H1 (cell line): Measurements from ENCODE around the gene LDLR. TPM values are rescaled to one million over a fixed set of nuclear protein-coding genes. Genes with fewer than 3 reads are reported as not detected.

Source experiments
- BCL11A ChIP-seq, 2 experiments: IDR thresholded peaks; one replicate each; pipeline ENCODE4 v1.6.1; 2011; ENCODE audit warnings: low read depth in 2 of 2, low read length in 2 of 2, mild to moderate bottlenecking in 2 of 2
- CHD1 ChIP-seq: IDR thresholded peaks from 2 replicates; pipeline ENCODE4 v1.6.1; 2012; ENCODE audit warnings: low read depth, low read length, improper control_type of control experiment
- EZH2 ChIP-seq: fragments of 200-600 bp; sonication (generic); IDR thresholded peaks from 2 replicates; pipeline ENCODE4 v1.7.1; 2012; ENCODE audit warnings: low read depth, mild to moderate bottlenecking, moderate library complexity, low read length, inconsistent platforms; ENCODE audit not compliant: severe bottlenecking
- GABPA ChIP-seq: IDR thresholded peaks from 2 replicates; pipeline ENCODE4 v1.6.1; 2011; ENCODE audit warnings: mild to moderate bottlenecking, low read length, moderate library complexity, borderline replicate concordance; ENCODE audit not compliant: insufficient read depth
- JUND ChIP-seq: IDR thresholded peaks from 2 replicates; pipeline ENCODE4 v1.6.1; 2011; ENCODE audit warnings: mild to moderate bottlenecking, improper control_type of control experiment, low read length
- KDM1A ChIP-seq: fragments of 200-600, 300-600 bp; sonication (generic); IDR thresholded peaks from 2 replicates; pipeline ENCODE4 v1.7.1; 2016; ENCODE audit warnings: mild to moderate bottlenecking, low read length, borderline replicate concordance
- KDM4A ChIP-seq: IDR thresholded peaks from one replicate; pipeline ENCODE4 v1.7.1; 2012; ENCODE audit warnings: low read depth, mild to moderate bottlenecking, moderate library complexity, low read length, inconsistent platforms; ENCODE audit not compliant: severe bottlenecking
- MAFK ChIP-seq: IDR thresholded peaks from 2 replicates; pipeline ENCODE4 v1.6.1; 2012; ENCODE audit warnings: low read depth, mild to moderate bottlenecking, improper control_type of control experiment, low read length
- SIN3A ChIP-seq, 2 experiments: IDR thresholded peaks in 1 of 2; conservative IDR thresholded peaks in 1 of 2; 2 replicates each; pipeline ENCODE4 v1.6.1; 2011 to 2012; ENCODE audit warnings: low read length in 2 of 2, improper control_type of control experiment in 1 of 2, low read depth in 1 of 2, mild to moderate bottlenecking in 1 of 2
- SP2 ChIP-seq: IDR thresholded peaks from 2 replicates; pipeline ENCODE4 v1.6.1; 2012; ENCODE audit warnings: mild to moderate bottlenecking, low read length, inconsistent platforms
- SP4 ChIP-seq: IDR thresholded peaks from 2 replicates; pipeline ENCODE4 v1.6.1; 2012; ENCODE audit warnings: low read length, inconsistent platforms
- polyA plus RNA-seq, 7 experiments: library from polyadenylated mRNA; depleted of rRNA in 3 of 7; stranded (reverse) in 5 of 7; unstranded in 2 of 7; fragments of >200 nt in 5 of 7; fragments of 200-250 nt in 2 of 7; gene quantifications; 1 replicate in 5 of 7; 2 replicates in 1 of 7; 4 replicates in 1 of 7; pipeline versions ENCODE4 v1.2.1 to v1.2.3, GENCODE V29; 2011 to 2013; ENCODE audit warnings: missing spikeins in 2 of 7, mixed read lengths in 2 of 7
- total RNA-seq: library from RNA; stranded (reverse); fragmentation: NEBNext Ultra II Directional; extraction: Animal tissue kit (Norgen Biotek cat#: 25700); gene quantifications from 2 replicates; pipeline ENCODE4 v1.2.1, GENCODE V29; 2021
- TF ChIP-seq, protein P1 (sequence below): fragments of 300-600 bp; sonication (generic); IDR thresholded peaks from 2 replicates; pipeline ENCODE4 v1.7.1; 2012; ENCODE audit warnings: low read length, moderate library complexity, mild to moderate bottlenecking, inconsistent platforms; ENCODE audit not compliant: insufficient replicate concordance

The LDLR gene
- total and polyA plus RNA-seq, 2 of the 8 experiments (the other 6 are each of a cell fraction or from before 2014, with no cell fraction given), result 70.1 to 118 TPM

GRCh38 chr19:11054628-11055027, 34.6 kb upstream of the LDLR start (continued):
- TF ChIP-seq, protein P1, sequence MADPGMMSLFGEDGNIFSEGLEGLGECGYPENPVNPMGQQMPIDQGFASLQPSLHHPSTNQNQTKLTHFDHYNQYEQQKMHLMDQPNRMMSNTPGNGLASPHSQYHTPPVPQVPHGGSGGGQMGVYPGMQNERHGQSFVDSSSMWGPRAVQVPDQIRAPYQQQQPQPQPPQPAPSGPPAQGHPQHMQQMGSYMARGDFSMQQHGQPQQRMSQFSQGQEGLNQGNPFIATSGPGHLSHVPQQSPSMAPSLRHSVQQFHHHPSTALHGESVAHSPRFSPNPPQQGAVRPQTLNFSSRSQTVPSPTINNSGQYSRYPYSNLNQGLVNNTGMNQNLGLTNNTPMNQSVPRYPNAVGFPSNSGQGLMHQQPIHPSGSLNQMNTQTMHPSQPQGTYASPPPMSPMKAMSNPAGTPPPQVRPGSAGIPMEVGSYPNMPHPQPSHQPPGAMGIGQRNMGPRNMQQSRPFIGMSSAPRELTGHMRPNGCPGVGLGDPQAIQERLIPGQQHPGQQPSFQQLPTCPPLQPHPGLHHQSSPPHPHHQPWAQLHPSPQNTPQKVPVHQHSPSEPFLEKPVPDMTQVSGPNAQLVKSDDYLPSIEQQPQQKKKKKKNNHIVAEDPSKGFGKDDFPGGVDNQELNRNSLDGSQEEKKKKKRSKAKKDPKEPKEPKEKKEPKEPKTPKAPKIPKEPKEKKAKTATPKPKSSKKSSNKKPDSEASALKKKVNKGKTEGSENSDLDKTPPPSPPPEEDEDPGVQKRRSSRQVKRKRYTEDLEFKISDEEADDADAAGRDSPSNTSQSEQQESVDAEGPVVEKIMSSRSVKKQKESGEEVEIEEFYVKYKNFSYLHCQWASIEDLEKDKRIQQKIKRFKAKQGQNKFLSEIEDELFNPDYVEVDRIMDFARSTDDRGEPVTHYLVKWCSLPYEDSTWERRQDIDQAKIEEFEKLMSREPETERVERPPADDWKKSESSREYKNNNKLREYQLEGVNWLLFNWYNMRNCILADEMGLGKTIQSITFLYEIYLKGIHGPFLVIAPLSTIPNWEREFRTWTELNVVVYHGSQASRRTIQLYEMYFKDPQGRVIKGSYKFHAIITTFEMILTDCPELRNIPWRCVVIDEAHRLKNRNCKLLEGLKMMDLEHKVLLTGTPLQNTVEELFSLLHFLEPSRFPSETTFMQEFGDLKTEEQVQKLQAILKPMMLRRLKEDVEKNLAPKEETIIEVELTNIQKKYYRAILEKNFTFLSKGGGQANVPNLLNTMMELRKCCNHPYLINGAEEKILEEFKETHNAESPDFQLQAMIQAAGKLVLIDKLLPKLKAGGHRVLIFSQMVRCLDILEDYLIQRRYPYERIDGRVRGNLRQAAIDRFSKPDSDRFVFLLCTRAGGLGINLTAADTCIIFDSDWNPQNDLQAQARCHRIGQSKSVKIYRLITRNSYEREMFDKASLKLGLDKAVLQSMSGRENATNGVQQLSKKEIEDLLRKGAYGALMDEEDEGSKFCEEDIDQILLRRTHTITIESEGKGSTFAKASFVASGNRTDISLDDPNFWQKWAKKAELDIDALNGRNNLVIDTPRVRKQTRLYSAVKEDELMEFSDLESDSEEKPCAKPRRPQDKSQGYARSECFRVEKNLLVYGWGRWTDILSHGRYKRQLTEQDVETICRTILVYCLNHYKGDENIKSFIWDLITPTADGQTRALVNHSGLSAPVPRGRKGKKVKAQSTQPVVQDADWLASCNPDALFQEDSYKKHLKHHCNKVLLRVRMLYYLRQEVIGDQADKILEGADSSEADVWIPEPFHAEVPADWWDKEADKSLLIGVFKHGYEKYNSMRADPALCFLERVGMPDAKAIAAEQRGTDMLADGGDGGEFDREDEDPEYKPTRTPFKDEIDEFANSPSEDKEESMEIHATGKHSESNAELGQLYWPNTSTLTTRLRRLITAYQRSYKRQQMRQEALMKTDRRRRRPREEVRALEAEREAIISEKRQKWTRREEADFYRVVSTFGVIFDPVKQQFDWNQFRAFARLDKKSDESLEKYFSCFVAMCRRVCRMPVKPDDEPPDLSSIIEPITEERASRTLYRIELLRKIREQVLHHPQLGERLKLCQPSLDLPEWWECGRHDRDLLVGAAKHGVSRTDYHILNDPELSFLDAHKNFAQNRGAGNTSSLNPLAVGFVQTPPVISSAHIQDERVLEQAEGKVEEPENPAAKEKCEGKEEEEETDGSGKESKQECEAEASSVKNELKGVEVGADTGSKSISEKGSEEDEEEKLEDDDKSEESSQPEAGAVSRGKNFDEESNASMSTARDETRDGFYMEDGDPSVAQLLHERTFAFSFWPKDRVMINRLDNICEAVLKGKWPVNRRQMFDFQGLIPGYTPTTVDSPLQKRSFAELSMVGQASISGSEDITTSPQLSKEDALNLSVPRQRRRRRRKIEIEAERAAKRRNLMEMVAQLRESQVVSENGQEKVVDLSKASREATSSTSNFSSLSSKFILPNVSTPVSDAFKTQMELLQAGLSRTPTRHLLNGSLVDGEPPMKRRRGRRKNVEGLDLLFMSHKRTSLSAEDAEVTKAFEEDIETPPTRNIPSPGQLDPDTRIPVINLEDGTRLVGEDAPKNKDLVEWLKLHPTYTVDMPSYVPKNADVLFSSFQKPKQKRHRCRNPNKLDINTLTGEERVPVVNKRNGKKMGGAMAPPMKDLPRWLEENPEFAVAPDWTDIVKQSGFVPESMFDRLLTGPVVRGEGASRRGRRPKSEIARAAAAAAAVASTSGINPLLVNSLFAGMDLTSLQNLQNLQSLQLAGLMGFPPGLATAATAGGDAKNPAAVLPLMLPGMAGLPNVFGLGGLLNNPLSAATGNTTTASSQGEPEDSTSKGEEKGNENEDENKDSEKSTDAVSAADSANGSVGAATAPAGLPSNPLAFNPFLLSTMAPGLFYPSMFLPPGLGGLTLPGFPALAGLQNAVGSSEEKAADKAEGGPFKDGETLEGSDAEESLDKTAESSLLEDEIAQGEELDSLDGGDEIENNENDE, result no peak
- no peak for TF ChIP-seq SIN3A (conservative IDR thresholded peaks at IDR 0.05 in 1 of 2, IDR thresholded peaks at IDR 0.05 in 1 of 2; ENCODE audit: low read depth in 1 of 2, low read length in 2 of 2)
- TF ChIP-seq EZH2, result no peak
- TF ChIP-seq SP2, result no peak
- TF ChIP-seq MAFK, result no peak
- TF ChIP-seq BCL11A (IDR thresholded peaks at IDR 0.05; ENCODE audit: low read depth in 2 of 2, low read length in 2 of 2), result no peak
- no peak for TF ChIP-seq KDM1A
- no peak for TF ChIP-seq SP4
- TF ChIP-seq JUND, result no peak
- no peak for TF ChIP-seq CHD1
- TF ChIP-seq GABPA, result no peak
- no peak for TF ChIP-seq KDM4A
